HCT116 (cell line): ENCODE measurements around the gene C17orf67. TPM values are rescaled to one million over a fixed set of nuclear protein-coding genes. Genes with fewer than 3 reads are reported as not detected.

Experiments
- ATAC-seq: fragments of 200-7000 bp; cut with Tn5 transposase; 2 replicates; pipeline ENCODE4 v1.9.1; 2020; ENCODE audit warnings: mild to moderate bottlenecking, moderate library complexity
- BruUV-seq: library from RNA; stranded (reverse); fragments of 400-500 nt; replicated peaks from 2 replicates; lab custom pipeline; 2021; lab: Mats Ljungman, UMichigan
- CTCF ChIA-PET: fragments of 300-600 bp; sonication (Branson Sonifier 250); formaldehyde crosslinking; loops from one replicate; lab custom pipeline; 2021; ENCODE audit warnings: antibody characterized with exemption; lab: Charles Lee
- POLR2A ChIA-PET: fragments of 300-600, 350-600 bp; sonication (Branson Sonifier 250); formaldehyde crosslinking; loops from one replicate; lab custom pipeline; 2021; ENCODE audit warnings: antibody characterized with exemption; lab: Charles Lee
- RAD21 ChIA-PET, 2 experiments: fragments of 300-600 bp; sonication (Branson Sonifier 250); formaldehyde crosslinking; loops; one replicate each; lab custom pipeline; 2023; ENCODE audit warnings: low total read pairs in 2 of 2; ENCODE audit not compliant: uncharacterized antibody in 2 of 2, unreplicated experiment in 2 of 2, low non-redundant PET in 1 of 2; lab: Charles Lee
- DNase-seq: peaks from one replicate; pipeline ENCODE4 v3.0.0-alpha.2; 2010; ENCODE audit warnings: low read depth, low spot score
- H2AFZ ChIP-seq: fragments of 200-600 bp; shearing (Covaris generic), sonication (generic); 2 replicates; pipeline ENCODE4 v1.6.1; 2017; ENCODE audit warnings: low read depth, mixed run types, mixed read lengths, antibody characterized with exemption, low read length; ENCODE audit not compliant: poor library complexity, severe bottlenecking
- H3K27ac ChIP-seq: 2 replicates; pipeline ENCODE4 v1.5.1; 2012; ENCODE audit warnings: low read depth, low read length
- H3K27me3 ChIP-seq: fragments of 200-600 bp; sonication (generic); 2 replicates; pipeline ENCODE4 v1.6.1; 2016; ENCODE audit warnings: mixed run types, low read length, mixed read lengths; ENCODE audit not compliant: insufficient read depth
- H3K36me3 ChIP-seq, 2 experiments: fragments of 200-500 bp in 1 of 2; fragments of 200-600 bp in 1 of 2; sonication (Bioruptor generic) in 1 of 2; sonication (generic) in 1 of 2; 2 replicates each; pipeline versions ENCODE4 v1.5.1 to v1.6.1; 2014 to 2016; ENCODE audit warnings: low read length in 2 of 2, inconsistent platforms in 1 of 2, mixed read lengths in 1 of 2, mixed run types in 1 of 2; ENCODE audit not compliant: insufficient read depth in 2 of 2, control insufficient read depth in 1 of 2
- H3K4me1 ChIP-seq, 2 experiments: fragments of 200-600 bp in 1 of 2; sonication (generic) in 1 of 2; 2 replicates each; pipeline versions ENCODE4 v1.5.1 to v1.6.1; 2012 to 2017; ENCODE audit warnings: low read length in 2 of 2, inconsistent platforms in 1 of 2, mild to moderate bottlenecking in 1 of 2, mixed read lengths in 1 of 2, mixed run types in 1 of 2, moderate library complexity in 1 of 2; ENCODE audit not compliant: insufficient read depth in 2 of 2, control insufficient read depth in 1 of 2
- H3K4me2 ChIP-seq: fragments of 200-600 bp; sonication (generic); 2 replicates; pipeline ENCODE4 v1.6.1; 2017; ENCODE audit warnings: mixed run types, low read length, mixed read lengths
- H3K4me3 ChIP-seq, 2 experiments: fragments of 200-600 bp in 1 of 2; sonication (generic) in 1 of 2; replicated peaks in 1 of 2; 2 replicates each; pipeline ENCODE4 v1.5.1; 2011 to 2016; ENCODE audit warnings: low read length in 2 of 2, control low read depth in 1 of 2, low read depth in 1 of 2, mild to moderate bottlenecking in 1 of 2, mixed read lengths in 1 of 2, mixed run types in 1 of 2
- H3K79me2 ChIP-seq: fragments of 200-600 bp; sonication (generic); 2 replicates; pipeline ENCODE4 v1.6.1; 2017; ENCODE audit warnings: mild to moderate bottlenecking, mixed run types, low read length, moderate library complexity, mixed read lengths; ENCODE audit not compliant: insufficient read depth
- H3K9ac ChIP-seq: fragments of 200-600 bp; sonication (generic); 2 replicates; pipeline ENCODE4 v1.6.1; 2016; ENCODE audit warnings: low read length, mixed read lengths
- H3K9me2 ChIP-seq: fragments of 200-600 bp; sonication (generic), shearing (Covaris generic); 2 replicates; pipeline ENCODE4 v1.6.1; 2017; ENCODE audit warnings: mixed run types, mild to moderate bottlenecking, moderate library complexity; ENCODE audit not compliant: insufficient read depth
- H3K9me3 ChIP-seq, 2 experiments: fragments of 200-500 bp in 1 of 2; fragments of 200-600 bp in 1 of 2; sonication (Bioruptor generic) in 1 of 2; sonication (generic) in 1 of 2; 2 replicates each; pipeline ENCODE4 v1.6.1; 2014 to 2017; ENCODE audit warnings: low read length in 2 of 2, mixed read lengths in 2 of 2, inconsistent platforms in 1 of 2, low read depth in 1 of 2, mild to moderate bottlenecking in 1 of 2, mixed run types in 1 of 2, moderate library complexity in 1 of 2; ENCODE audit not compliant: control insufficient read depth in 1 of 2, insufficient read depth in 1 of 2
- H4K20me1 ChIP-seq: fragments of 200-600 bp; sonication (generic), shearing (Covaris generic); 2 replicates; pipeline ENCODE4 v1.6.1; 2017; ENCODE audit warnings: mixed run types, mild to moderate bottlenecking, moderate library complexity; ENCODE audit not compliant: insufficient read depth
- CEBPB ChIP-seq: IDR thresholded peaks from 2 replicates; pipeline ENCODE4 v1.6.1; 2012; ENCODE audit warnings: low read depth
- EGR1 ChIP-seq: IDR thresholded peaks from 2 replicates; pipeline ENCODE4 v1.6.1; 2012; ENCODE audit warnings: low read depth
- ELF1 ChIP-seq: IDR thresholded peaks from 2 replicates; pipeline ENCODE4 v1.6.1; 2012; ENCODE audit warnings: low read depth, borderline replicate concordance
- FOSL1 ChIP-seq: IDR thresholded peaks from 2 replicates; pipeline ENCODE4 v1.6.1; 2012; ENCODE audit warnings: low read depth
- MAX ChIP-seq: IDR thresholded peaks from 2 replicates; pipeline ENCODE4 v1.6.1; 2012
- SIN3A ChIP-seq: IDR thresholded peaks from 2 replicates; pipeline ENCODE4 v1.6.1; 2012; ENCODE audit warnings: low read depth
- TCF7L2 ChIP-seq: IDR thresholded peaks from 2 replicates; pipeline ENCODE4 v1.7.0; 2011; ENCODE audit warnings: borderline replicate concordance, inconsistent platforms; ENCODE audit not compliant: insufficient read depth, insufficient read length; ENCODE audit errors: extremely low read depth
- YY1 ChIP-seq: IDR thresholded peaks from 2 replicates; pipeline ENCODE4 v1.6.1; 2011; ENCODE audit warnings: low read length, low read depth, moderate library complexity, mild to moderate bottlenecking; ENCODE audit not compliant: insufficient replicate concordance; ENCODE audit errors: extremely low read depth
- ZNF274 ChIP-seq: fragments of 200-500 bp; sonication (Bioruptor generic); IDR thresholded peaks from 2 replicates; pipeline ENCODE4 v1.6.1; 2014; ENCODE audit warnings: mild to moderate bottlenecking, low read depth, low read length, inconsistent platforms
- intact Hi-C: fragments of 100-400 bp; cut with micrococcal nuclease; formaldehyde crosslinking; loops from 2 replicates; pipeline ENCODE4 v1.10.0; 2022
- total RNA-seq: library from RNA; stranded (reverse); gene quantifications from one replicate; pipeline ENCODE4 v1.2.1, GENCODE V29; 2021; ENCODE audit not compliant: unreplicated experiment
- TF ChIP-seq, protein P1 (sequence below): IDR thresholded peaks from 2 replicates; pipeline ENCODE4 v1.6.1; 2012
- TF ChIP-seq, protein P2 (sequence below), 3 experiments: fragments of 200-600 bp in 1 of 3; sonication (generic) in 1 of 3; IDR thresholded peaks in 2 of 3; conservative IDR thresholded peaks in 1 of 3; 2 replicates each; pipeline ENCODE4 v1.5.1; 2012 to 2017; ENCODE audit warnings: low read depth in 2 of 3, low read length in 2 of 3, antibody characterized with exemption in 1 of 3, borderline replicate concordance in 1 of 3, control low read depth in 1 of 3, mild to moderate bottlenecking in 1 of 3, mixed read lengths in 1 of 3, mixed run types in 1 of 3, moderate library complexity in 1 of 3; ENCODE audit not compliant: insufficient read depth in 1 of 3
- TF ChIP-seq, protein P3 (sequence below): IDR thresholded peaks from 2 replicates; pipeline ENCODE4 v1.6.1; 2011; ENCODE audit warnings: mild to moderate bottlenecking, low read length, moderate library complexity; ENCODE audit not compliant: insufficient replicate concordance; ENCODE audit errors: extremely low read depth

C17orf67 gene
- total RNA-seq, 1 experiment from 2014 or later = 0.84 TPM

GRCh38 chr17:56834380-56835263 is 902 bp upstream of the C17orf67 start:
- H3K27me3 ChIP-seq = no peaks in the 10 kb centered on the region
- no peaks in the 10 kb centered on the region for H3K79me2 ChIP-seq
- H3K9me2 ChIP-seq = no peaks in the 10 kb centered on the region
- DNase-seq (no peak), ATAC-seq (no peak)
- peak overlapping the region; percentile 36; the same call in 1 of the 2 replicates for H3K27ac ChIP-seq
- H2AFZ ChIP-seq = no peak overlapping the region
- H3K36me3 ChIP-seq = no peaks in the 10 kb centered on the region
- H3K4me3 ChIP-seq = peak overlapping the region in 1 of 2 experiments; percentile 65; a peak in 1 of 4 replicates
- ChIA-PET RAD21 (interaction anchor here in 1 of 2 experiments (0.6 kb wide), 1 partner anchor 239 kb away, joined by 5 read pairs; no protein-coding TSS in a partner anchor), CTCF (interaction anchor here (1.8 kb wide), 1 partner anchor 15 kb away, joined by 11 read pairs; no protein-coding TSS in a partner anchor), POLR2A (interaction anchor here (1.0 to 1.4 kb wide), 4 partner anchors 15 to 79 kb away, joined by 3 to 4 read pairs (median 4); partner anchors contain the start of gene TRIM25)
- peak overlapping the region; percentile 24; the same call in 1 of the 2 replicates for H3K9ac ChIP-seq
- intact Hi-C loops = loop anchor here (10.0 kb wide), 1 partner anchor 250 kb away; the partner anchor contains the start of gene AKAP1
- H3K4me1 ChIP-seq = peaks cover 9 to 21% of the 10 kb centered on the region in 2 experiments
- TF ChIP-seq, protein P1, sequence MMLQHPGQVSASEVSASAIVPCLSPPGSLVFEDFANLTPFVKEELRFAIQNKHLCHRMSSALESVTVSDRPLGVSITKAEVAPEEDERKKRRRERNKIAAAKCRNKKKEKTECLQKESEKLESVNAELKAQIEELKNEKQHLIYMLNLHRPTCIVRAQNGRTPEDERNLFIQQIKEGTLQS = no peak
- TF ChIP-seq YY1 = no peak
- no peak for TF ChIP-seq SIN3A
- TF ChIP-seq ZNF274 = no peak
- TF ChIP-seq, protein P2, sequence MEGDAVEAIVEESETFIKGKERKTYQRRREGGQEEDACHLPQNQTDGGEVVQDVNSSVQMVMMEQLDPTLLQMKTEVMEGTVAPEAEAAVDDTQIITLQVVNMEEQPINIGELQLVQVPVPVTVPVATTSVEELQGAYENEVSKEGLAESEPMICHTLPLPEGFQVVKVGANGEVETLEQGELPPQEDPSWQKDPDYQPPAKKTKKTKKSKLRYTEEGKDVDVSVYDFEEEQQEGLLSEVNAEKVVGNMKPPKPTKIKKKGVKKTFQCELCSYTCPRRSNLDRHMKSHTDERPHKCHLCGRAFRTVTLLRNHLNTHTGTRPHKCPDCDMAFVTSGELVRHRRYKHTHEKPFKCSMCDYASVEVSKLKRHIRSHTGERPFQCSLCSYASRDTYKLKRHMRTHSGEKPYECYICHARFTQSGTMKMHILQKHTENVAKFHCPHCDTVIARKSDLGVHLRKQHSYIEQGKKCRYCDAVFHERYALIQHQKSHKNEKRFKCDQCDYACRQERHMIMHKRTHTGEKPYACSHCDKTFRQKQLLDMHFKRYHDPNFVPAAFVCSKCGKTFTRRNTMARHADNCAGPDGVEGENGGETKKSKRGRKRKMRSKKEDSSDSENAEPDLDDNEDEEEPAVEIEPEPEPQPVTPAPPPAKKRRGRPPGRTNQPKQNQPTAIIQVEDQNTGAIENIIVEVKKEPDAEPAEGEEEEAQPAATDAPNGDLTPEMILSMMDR (IDR thresholded peaks at IDR 0.05 in 2 of 3, conservative IDR thresholded peaks at IDR 0.05 in 1 of 3; ENCODE audit: borderline replicate concordance in 1 of 3, insufficient read depth in 1 of 3, low read depth in 2 of 3, low read length in 2 of 3) = no peak
- TF ChIP-seq, protein P3, sequence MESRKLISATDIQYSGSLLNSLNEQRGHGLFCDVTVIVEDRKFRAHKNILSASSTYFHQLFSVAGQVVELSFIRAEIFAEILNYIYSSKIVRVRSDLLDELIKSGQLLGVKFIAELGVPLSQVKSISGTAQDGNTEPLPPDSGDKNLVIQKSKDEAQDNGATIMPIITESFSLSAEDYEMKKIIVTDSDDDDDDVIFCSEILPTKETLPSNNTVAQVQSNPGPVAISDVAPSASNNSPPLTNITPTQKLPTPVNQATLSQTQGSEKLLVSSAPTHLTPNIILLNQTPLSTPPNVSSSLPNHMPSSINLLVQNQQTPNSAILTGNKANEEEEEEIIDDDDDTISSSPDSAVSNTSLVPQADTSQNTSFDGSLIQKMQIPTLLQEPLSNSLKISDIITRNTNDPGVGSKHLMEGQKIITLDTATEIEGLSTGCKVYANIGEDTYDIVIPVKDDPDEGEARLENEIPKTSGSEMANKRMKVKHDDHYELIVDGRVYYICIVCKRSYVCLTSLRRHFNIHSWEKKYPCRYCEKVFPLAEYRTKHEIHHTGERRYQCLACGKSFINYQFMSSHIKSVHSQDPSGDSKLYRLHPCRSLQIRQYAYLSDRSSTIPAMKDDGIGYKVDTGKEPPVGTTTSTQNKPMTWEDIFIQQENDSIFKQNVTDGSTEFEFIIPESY = no peak
- no peak for TF ChIP-seq TCF7L2
- TF ChIP-seq CEBPB = no peak
- no peak for TF ChIP-seq ELF1
- TF ChIP-seq EGR1 = no peak
- no peak for TF ChIP-seq MAX
- no peak for TF ChIP-seq FOSL1
- H3K4me2 ChIP-seq = peak overlapping the region; percentile 83
- no TSS peak for BruUV-seq
- no peaks in the 10 kb centered on the region for H3K9me3 ChIP-seq
- no peaks in the 10 kb centered on the region for H4K20me1 ChIP-seq
